Activated CD8-positive, alpha-beta T cell treated with anti-CD3 and anti-CD28 coated beads for 36 hours (primary cell): ENCODE measurements around the gene RPS6KA2. TPM values are rescaled to one million over a fixed set of nuclear protein-coding genes. Genes with fewer than 3 reads are reported as not detected.

Source experiments
- ATAC-seq: fragments of 200-7000 bp; cut with Tn5 transposase; one replicate; pipeline ENCODE4 v1.10.0; 2021; ENCODE audit warnings: mild to moderate bottlenecking, moderate library complexity
- CTCF ChIA-PET: fragments of 350-600 bp; sonication (Branson Sonifier 250); formaldehyde crosslinking; loops from one replicate; lab custom pipeline; 2021; ENCODE audit warnings: antibody characterized with exemption; lab: Charles Lee
- POLR2A ChIA-PET: fragments of 350-600 bp; sonication (Branson Sonifier 250); formaldehyde crosslinking; loops from one replicate; lab custom pipeline; 2021; ENCODE audit warnings: antibody characterized with exemption; lab: Charles Lee
- DNase-seq: peaks from one replicate; pipeline ENCODE4 v3.0.0-alpha.2; 2020
- H3K27ac Mint-ChIP-seq: one replicate; pipeline ENCODE4 v1.8.0; 2021; ENCODE audit warnings: mild to moderate bottlenecking, mixed read lengths
- H3K27me3 Mint-ChIP-seq: one replicate; pipeline ENCODE4 v1.8.0; 2021; ENCODE audit warnings: mixed read lengths
- H3K36me3 Mint-ChIP-seq: one replicate; pipeline ENCODE4 v1.8.0; 2021; ENCODE audit warnings: low read depth, mixed read lengths
- H3K4me1 Mint-ChIP-seq: one replicate; pipeline ENCODE4 v1.8.0; 2021; ENCODE audit warnings: low read depth, mixed read lengths
- H3K4me3 Mint-ChIP-seq: one replicate; pipeline ENCODE4 v1.8.0; 2021; ENCODE audit warnings: mild to moderate bottlenecking, moderate library complexity, mixed read lengths
- H3K9me3 Mint-ChIP-seq: one replicate; pipeline ENCODE4 v1.8.0; 2021; ENCODE audit warnings: mixed read lengths
- CTCF ChIP-seq: fragments of 200-600 bp; IDR thresholded peaks from one replicate; pipeline ENCODE4 v1.8.0; 2022; ENCODE audit warnings: antibody characterized with exemption, mild to moderate bottlenecking
- intact Hi-C: fragments of 100-400 bp; cut with micrococcal nuclease; formaldehyde crosslinking; loops from one replicate; pipeline ENCODE4 v1.10.0; 2022
- total RNA-seq, 2 experiments: library from RNA; stranded (reverse); gene quantifications; one replicate each; pipeline ENCODE4 v1.2.3, GENCODE V29; 2021

Gene RPS6KA2
- total RNA-seq, 2 experiments from 2014 or later: 5.8 TPM

GRCh38 chr6:166619912-166620311 lies 7.1 kb downstream of the RPS6KA2 start:
- ATAC-seq: no peak
- CTCF ChIA-PET: interaction anchor here (1.5 kb wide), 1 partner anchor 155 kb away, joined by 3 read pairs; no protein-coding TSS in a partner anchor
- Mint-ChIP-seq H3K4me1 (no peaks in the 10 kb centered on the region), H3K9me3 (no peaks in the 10 kb centered on the region), H3K27me3 (peaks cover 11% of the 10 kb centered on the region), H3K4me3 (no peak overlapping the region), H3K36me3 (no peaks in the 10 kb centered on the region), H3K27ac (no peak overlapping the region)
- no peak for DNase-seq
- TF ChIP-seq CTCF: no peak
- POLR2A ChIA-PET: no interaction called here
- intact Hi-C loops: no loop called here

- Mint-ChIP-seq H3K9me3 (no peaks in the 10 kb centered on the region), H3K36me3 (no peaks in the 10 kb centered on the region), H3K4me1 (no peaks in the 10 kb centered on the region), H3K27ac (no peak overlapping the region), H3K27me3 (peaks cover 8% of the 10 kb centered on the region), H3K4me3 (no peak overlapping the region)
- intact Hi-C loops: no loop called here
- POLR2A ChIA-PET: no interaction called here
- CTCF ChIA-PET: interaction anchor here (1.5 kb wide), 1 partner anchor 156 kb away, joined by 3 read pairs; no protein-coding TSS in a partner anchor
- DNase-seq: no peak
- no peak for TF ChIP-seq CTCF
- no peak for ATAC-seq
Measured at GRCh38 chr6:166618866-166619761, 7.9 kb downstream of the RPS6KA2 start.

GRCh38 chr6:166618251-166618650 lies 8.8 kb downstream of the RPS6KA2 start:
- Mint-ChIP-seq H3K27me3 (peaks cover 7% of the 10 kb centered on the region), H3K27ac (no peak overlapping the region), H3K9me3 (no peaks in the 10 kb centered on the region), H3K4me1 (no peaks in the 10 kb centered on the region), H3K4me3 (no peak overlapping the region), H3K36me3 (no peaks in the 10 kb centered on the region)
- ChIA-PET CTCF (interaction anchor here (1.1 kb wide), 1 partner anchor 8 kb away, joined by 3 read pairs; the partner anchor contains the start of gene RPS6KA2), POLR2A (no interaction called here)
- DNase-seq (no peak), ATAC-seq (no peak)
- no peak for TF ChIP-seq CTCF
- intact Hi-C loops: no loop called here

GRCh38 chr6:166617359-166617758 lies 9.7 kb downstream of the RPS6KA2 start:
- ATAC-seq (no peak), DNase-seq (no peak)
- Mint-ChIP-seq H3K27me3 (peaks cover 5% of the 10 kb centered on the region), H3K9me3 (no peaks in the 10 kb centered on the region), H3K4me1 (no peaks in the 10 kb centered on the region), H3K4me3 (no peak overlapping the region), H3K27ac (no peak overlapping the region), H3K36me3 (no peaks in the 10 kb centered on the region)
- ChIA-PET POLR2A (no interaction called here), CTCF (interaction anchor here (1.1 kb wide), 1 partner anchor 9 kb away, joined by 3 read pairs; the partner anchor contains the start of gene RPS6KA2)
- intact Hi-C loops: no loop called here
- no peak for TF ChIP-seq CTCF
